NCI-H345 (cell line): ENCODE results near the gene FRRS1L.
A peak's percentile ranks its signal among the peaks of the same experiment; 100 is the strongest.

ENCODE experiments used
- DNase-seq: peaks from one replicate; lab custom pipeline; 2025; lab: John Stamatoyannopoulos, UW

Gene FRRS1L

GRCh38 chr9:109176386-109176785 is 9.3 kb upstream of the FRRS1L start:
- DNase-seq: no peak

- no peak for DNase-seq
Observed at GRCh38 chr9:109172935-109173334, 5.9 kb upstream of the FRRS1L start.

DNA sequence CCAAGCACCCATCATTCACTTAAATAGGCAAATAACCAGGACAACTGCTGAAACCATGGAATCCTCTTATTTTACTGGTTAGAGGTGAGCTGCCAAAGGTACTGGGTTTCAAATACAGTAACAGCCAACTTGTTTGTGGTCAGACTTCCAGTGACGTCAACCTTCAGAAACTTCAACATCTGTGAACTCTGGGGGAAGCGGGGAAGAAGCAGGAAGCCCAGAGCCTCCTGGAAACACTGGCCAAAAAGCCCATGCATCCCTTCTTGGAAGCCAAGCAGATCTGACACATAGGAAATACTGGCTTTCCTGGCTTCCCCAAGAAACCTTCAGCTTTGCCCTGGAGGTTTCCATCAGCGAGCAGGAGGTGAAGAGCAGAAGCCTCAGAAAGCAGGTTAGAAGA is 4.9 kb upstream of the FRRS1L start:
- no peak for DNase-seq

DNA sequence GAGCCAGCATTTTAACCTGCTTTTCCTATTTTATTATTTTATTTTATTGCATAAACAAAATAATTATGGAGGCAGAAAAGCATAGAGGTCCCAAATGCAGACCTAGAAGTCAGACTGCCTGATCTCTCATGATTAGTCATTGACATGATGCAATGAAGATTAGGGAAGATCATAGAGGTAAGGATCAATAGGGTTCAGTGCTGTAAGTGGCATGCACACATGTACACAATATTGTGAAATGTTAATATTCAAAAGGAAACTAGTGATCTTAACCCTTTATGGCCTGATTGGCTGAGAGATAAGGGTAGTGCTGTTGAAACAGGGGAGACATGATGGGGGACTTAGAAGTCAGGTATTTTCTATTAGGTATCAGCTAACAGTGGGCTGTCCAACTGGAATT is 1.1 kb upstream of the FRRS1L start:
- no peak for DNase-seq

- peak; percentile 21 for DNase-seq
Observed at GRCh38 chr9:109167716-109168115, 667 bp upstream of the FRRS1L start.

- no peak for DNase-seq
Observed at GRCh38 chr9:109166171-109166770, 778 bp downstream of the FRRS1L start.

- no peak for DNase-seq
Observed at GRCh38 chr9:109164042-109164441, 3.0 kb downstream of the FRRS1L start.

DNA sequence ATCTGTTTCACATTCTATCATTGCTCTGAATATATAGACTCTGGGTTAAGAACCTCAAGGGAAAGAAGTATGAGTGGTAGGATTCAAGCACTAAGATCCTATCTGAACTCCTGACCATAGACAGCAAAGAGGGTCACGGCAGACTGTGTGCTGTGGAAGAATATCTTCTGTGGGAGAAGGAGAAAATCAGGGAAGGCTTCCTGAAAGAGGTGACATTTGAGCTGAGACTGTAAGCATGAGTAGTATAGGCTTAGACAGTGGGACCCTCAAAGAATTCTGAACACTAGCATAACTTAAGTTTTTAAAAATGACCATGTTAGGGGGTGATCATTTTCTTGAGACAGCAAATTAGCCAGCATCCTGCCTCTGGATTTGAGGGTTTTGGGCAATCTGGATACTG is 3.9 kb downstream of the FRRS1L start:
- DNase-seq: no peak

DNA sequence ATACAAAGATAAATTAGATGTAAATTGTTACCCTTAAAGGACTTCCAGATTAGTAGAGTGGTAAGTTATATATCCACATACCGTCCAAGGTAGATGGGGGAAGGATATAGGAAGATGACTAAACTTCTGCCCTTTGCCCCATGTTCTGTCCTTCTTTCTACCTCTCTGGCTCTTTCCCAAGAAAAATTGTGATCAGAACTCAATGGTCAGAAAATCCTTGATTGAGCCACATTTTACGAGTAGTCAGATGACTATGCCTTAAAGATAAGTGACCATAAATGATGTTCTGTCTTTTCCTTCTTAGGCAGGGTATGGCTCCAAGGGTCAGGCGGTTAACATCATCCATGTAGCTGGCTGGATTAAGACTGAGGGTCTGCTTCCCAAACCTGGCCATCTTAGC is 4.4 kb downstream of the FRRS1L start:
- no peak for DNase-seq

DNA sequence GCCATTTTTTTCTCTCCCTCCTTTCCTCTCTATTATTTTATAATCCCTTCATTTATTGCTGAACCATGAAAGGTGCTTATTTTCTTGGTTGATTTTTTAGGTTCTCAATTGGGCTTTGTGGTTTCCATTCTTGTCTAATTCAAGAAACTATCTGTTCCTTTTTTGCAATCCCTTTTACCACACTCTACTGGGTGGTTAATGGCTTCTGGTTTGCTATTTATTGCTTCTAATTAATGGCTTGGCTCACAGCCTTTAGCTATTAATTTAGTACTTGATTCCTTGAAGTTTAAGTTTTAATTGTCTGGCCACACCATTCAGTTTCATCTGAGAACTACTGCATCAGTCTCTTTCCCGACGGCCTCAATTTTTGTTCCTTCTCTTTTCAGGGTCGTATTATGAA is 5.6 kb downstream of the FRRS1L start:
- DNase-seq: no peak

GRCh38 chr9:109159583-109159982 is 7.5 kb downstream of the FRRS1L start:
- DNase-seq: no peak

- DNase-seq: no peak
Observed at GRCh38 chr9:109158651-109159050, 8.4 kb downstream of the FRRS1L start.

DNA sequence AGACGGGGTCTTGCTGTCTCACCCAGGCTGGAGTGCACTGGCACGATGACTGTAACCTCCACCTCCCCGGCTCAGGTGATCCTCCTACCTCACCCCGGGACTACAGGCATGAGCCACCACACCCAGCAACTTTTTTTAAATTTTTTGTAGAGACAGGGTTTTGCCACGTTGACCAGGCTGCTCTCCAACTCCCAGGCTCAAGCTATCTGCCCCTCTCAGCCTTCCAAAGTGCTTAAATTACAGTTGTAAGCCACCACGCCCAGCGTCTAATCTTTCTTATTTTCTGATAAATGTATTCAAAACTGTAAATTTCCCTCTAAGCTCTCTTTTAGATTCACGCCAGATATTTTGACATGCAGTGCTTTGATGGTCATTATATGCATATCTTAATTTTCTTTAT is 10.3 kb downstream of the FRRS1L start:
- DNase-seq: no peak

- no peak for DNase-seq
Observed at GRCh38 chr9:109150925-109151545, 16.0 kb downstream of the FRRS1L start.

GRCh38 chr9:109149722-109150121 is 17.3 kb downstream of the FRRS1L start:
- DNase-seq: no peak

- no peak for DNase-seq
Observed at GRCh38 chr9:109149089-109149488, 18.0 kb downstream of the FRRS1L start.

DNA sequence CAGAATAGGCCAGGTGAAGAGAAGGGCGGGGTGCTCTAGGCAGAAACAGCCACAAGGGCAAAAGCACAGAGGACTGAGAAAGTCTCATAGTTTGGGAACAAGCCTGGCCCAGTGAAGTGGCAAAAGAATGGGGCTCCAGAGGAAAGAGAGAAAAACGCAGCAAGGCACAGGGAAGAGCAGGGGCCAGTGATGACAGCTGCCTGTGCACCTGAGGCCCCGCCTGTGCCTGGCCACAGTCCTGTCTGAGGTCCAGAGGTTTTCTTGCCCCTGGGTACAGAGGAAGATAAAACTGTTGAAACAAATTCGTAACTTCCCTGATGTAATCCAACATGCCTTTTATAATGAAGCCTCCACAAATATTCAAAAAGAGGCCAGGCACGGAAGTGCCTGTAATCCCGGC is 22.0 kb downstream of the FRRS1L start:
- DNase-seq: no peak

GRCh38 chr9:109143881-109144562 is 23.0 kb downstream of the FRRS1L start:
- no peak for DNase-seq

- no peak for DNase-seq
Observed at GRCh38 chr9:109141375-109141774, 25.7 kb downstream of the FRRS1L start.

DNA sequence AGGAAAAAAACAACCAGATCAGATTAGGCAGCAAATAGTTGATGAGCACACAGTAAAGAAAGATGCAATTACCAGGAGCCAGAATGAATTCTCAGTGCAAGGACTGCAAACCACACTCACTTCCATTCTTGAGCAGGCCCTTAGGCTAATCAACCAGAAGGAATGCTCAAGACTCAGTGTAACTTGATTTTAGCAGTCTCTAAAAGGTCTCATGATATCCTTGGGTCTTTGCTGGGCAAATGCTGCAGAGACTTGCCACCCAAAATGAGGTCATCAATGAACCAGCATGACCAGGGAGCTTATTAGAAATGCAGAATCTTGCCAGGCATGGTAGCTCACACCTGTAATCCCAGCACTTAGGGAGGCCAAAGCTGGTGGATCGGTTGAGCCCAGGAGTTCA is 27.2 kb downstream of the FRRS1L start:
- DNase-seq: no peak

GRCh38 chr9:109138421-109138820 is 28.6 kb downstream of the FRRS1L start:
- no peak for DNase-seq

DNA sequence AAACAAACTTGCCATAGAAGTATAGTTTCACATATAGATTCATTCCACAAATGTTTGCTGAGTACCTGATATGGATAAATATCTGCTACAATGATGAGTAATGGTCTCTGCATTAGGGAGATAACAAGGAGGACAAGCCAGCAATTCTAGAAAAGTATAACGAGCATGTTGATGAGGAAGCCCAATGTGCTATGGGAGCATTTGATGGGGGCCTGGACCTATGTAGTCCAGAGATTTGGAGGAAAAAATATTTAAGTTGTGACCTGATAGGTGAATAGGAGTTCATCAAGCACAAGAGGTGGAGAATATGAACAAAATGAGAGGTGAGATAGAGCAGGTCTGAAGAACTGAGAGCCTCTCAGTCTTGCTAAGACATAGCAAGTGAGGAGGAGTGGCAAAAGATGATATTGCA is 32.9 kb downstream of the FRRS1L start:
- no peak for DNase-seq

- DNase-seq: no peak
Observed at GRCh38 chr9:109133533-109133932, 33.5 kb downstream of the FRRS1L start.

DNA sequence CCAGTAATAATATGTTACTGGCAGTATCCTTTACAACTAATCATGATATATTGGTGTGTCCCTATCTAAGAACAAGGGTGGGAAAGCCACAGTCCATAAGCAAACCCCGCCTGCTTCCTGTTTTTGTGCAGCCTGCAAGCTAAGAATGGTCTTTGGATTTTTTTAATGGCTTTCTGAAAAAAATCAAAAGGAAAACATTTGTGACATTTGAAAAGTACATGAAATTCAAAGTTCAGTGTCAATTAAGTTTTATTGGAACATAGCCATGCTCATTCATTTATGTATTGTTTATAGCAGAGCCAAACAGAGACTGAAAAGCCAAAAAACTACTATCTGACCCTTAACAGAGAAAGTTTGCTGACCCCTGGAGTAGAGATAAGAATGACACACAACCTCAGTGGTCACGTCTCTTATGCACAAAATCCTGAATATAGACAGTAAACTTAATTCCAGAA is 34.5 kb downstream of the FRRS1L start:
- DNase-seq: no peak
